KMS-11 (cell line): ENCODE data around the gene GAN.

Source experiments
- H2AFZ ChIP-seq: fragments of 200-600 bp; sonication (generic); 2 replicates; pipeline ENCODE4 v1.6.1; 2016; ENCODE audit warnings: antibody characterized with exemption, mixed run types, low read depth
- H3K27ac ChIP-seq: fragments of 200-600 bp; sonication (generic); 2 replicates; pipeline ENCODE4 v1.6.1; 2016; ENCODE audit warnings: mild to moderate bottlenecking, mixed run types
- H3K27me3 ChIP-seq: fragments of 200-600 bp; sonication (generic); 2 replicates; pipeline ENCODE4 v1.6.1; 2017; ENCODE audit warnings: mild to moderate bottlenecking, low read depth, mixed run types, moderate library complexity; ENCODE audit not compliant: insufficient read depth
- H3K36me3 ChIP-seq: fragments of 200-600 bp; sonication (generic); 2 replicates; pipeline ENCODE4 v1.6.1; 2017; ENCODE audit warnings: mild to moderate bottlenecking, mixed run types; ENCODE audit not compliant: insufficient read depth
- H3K4me1 ChIP-seq: fragments of 200-600 bp; sonication (generic); 2 replicates; pipeline ENCODE4 v1.6.1; 2016; ENCODE audit warnings: mild to moderate bottlenecking, low read depth, mixed run types; ENCODE audit not compliant: poor library complexity, severe bottlenecking
- H3K4me2 ChIP-seq: fragments of 200-600 bp; sonication (generic); 2 replicates; pipeline ENCODE4 v1.7.0; 2016; ENCODE audit warnings: mild to moderate bottlenecking, mixed run types
- H3K4me3 ChIP-seq: fragments of 200-600 bp; sonication (generic); IDR thresholded peaks from 2 replicates; pipeline ENCODE4 v1.6.1; 2017; ENCODE audit warnings: low read depth, low read length, mixed read lengths; ENCODE audit not compliant: insufficient read depth
- H3K79me2 ChIP-seq: fragments of 200-600 bp; sonication (generic); 2 replicates; pipeline ENCODE4 v1.6.1; 2016; ENCODE audit warnings: low read depth, mixed run types; ENCODE audit not compliant: insufficient read depth
- H3K9ac ChIP-seq: fragments of 200-600 bp; sonication (generic); 2 replicates; pipeline ENCODE4 v1.6.1; 2016; ENCODE audit warnings: mild to moderate bottlenecking, mixed run types
- H4K20me1 ChIP-seq: fragments of 200-600 bp; sonication (generic); 2 replicates; pipeline ENCODE4 v1.6.1; 2016; ENCODE audit warnings: mild to moderate bottlenecking, mixed run types; ENCODE audit not compliant: insufficient read depth
- CTCF ChIP-seq: fragments of 200-600 bp; sonication (generic); conservative IDR thresholded peaks from 2 replicates; pipeline ENCODE4 v1.6.1; 2017; ENCODE audit warnings: low read depth, mild to moderate bottlenecking, antibody characterized with exemption, low read length, moderate library complexity, mixed read lengths

Gene GAN

DNA sequence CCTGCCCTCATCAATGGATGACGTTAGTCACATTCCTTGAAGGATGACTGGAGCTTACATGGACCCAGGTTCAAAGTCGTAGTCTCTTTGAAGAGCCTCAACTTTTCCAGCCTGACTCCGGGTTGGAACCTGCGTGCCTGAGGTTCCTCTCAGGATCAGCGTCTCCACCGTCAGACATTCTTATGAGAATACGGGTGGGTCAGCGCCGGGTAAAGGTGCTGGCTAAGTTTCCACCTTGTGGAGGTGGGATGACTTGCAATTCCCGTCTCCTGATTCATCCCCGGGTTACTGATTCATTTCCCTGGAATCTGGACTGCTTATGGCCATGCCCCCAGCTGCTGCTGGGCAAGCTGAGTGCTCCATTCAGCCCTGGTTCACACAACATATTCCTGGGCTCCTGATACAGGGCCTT lies 90.9 kb downstream of the GAN start:
- no peak for TF ChIP-seq CTCF
- Histone ChIP-seq H3K27ac (no peak overlapping the region), H3K27me3 (no peaks in the 10 kb centered on the region), H3K79me2 (no peaks in the 10 kb centered on the region), H3K4me2 (no peak overlapping the region), H4K20me1 (no peaks in the 10 kb centered on the region), H3K36me3 (no peaks in the 10 kb centered on the region), H3K4me1 (peaks cover 41% of the 10 kb centered on the region), H2AFZ (no peak overlapping the region), H3K9ac (no peak overlapping the region), H3K4me3 (no peak overlapping the region)

- Histone ChIP-seq H3K9ac (no peak overlapping the region), H2AFZ (no peak overlapping the region), H3K36me3 (no peaks in the 10 kb centered on the region), H4K20me1 (no peaks in the 10 kb centered on the region), H3K4me2 (no peak overlapping the region), H3K4me1 (peaks cover 53% of the 10 kb centered on the region), H3K27me3 (no peaks in the 10 kb centered on the region), H3K79me2 (no peaks in the 10 kb centered on the region), H3K4me3 (no peak overlapping the region), H3K27ac (no peak overlapping the region)
- no peak for TF ChIP-seq CTCF
Measured at GRCh38 chr16:81408409-81408950, 93.7 kb downstream of the GAN start.

DNA sequence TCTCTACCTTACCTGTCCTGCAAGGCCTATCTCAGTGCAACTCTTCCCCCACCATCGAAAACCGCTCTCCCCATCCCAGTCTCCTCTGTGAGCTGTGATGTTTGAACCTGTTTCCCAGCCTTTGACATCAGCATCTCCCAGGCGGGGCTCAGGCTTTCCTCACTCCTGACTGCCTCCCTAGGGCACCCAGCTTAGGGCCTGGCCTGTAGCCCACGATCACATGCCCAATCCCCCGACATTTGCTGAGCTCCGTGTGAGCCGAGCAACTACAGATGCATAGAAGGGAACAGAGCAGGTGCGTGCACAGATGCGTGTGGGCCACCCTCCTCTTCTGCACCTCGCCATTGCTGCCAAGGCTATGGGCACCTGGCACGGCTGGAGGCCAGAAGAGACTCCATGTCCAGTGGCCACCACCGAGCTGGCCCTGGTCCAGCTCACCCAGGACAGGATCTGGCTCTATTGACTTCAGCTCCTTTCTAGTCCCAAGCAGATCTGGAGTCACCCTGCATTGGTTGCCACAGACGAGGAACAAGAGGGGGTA lies 94.3 kb downstream of the GAN start:
- Histone ChIP-seq H3K4me1 (peaks cover 49% of the 10 kb centered on the region), H4K20me1 (no peaks in the 10 kb centered on the region), H3K27me3 (no peaks in the 10 kb centered on the region), H3K4me2 (no peak overlapping the region), H3K36me3 (no peaks in the 10 kb centered on the region), H3K9ac (no peak overlapping the region), H3K79me2 (no peaks in the 10 kb centered on the region), H2AFZ (no peak overlapping the region), H3K4me3 (no peak overlapping the region), H3K27ac (no peak overlapping the region)
- no peak for TF ChIP-seq CTCF

DNA sequence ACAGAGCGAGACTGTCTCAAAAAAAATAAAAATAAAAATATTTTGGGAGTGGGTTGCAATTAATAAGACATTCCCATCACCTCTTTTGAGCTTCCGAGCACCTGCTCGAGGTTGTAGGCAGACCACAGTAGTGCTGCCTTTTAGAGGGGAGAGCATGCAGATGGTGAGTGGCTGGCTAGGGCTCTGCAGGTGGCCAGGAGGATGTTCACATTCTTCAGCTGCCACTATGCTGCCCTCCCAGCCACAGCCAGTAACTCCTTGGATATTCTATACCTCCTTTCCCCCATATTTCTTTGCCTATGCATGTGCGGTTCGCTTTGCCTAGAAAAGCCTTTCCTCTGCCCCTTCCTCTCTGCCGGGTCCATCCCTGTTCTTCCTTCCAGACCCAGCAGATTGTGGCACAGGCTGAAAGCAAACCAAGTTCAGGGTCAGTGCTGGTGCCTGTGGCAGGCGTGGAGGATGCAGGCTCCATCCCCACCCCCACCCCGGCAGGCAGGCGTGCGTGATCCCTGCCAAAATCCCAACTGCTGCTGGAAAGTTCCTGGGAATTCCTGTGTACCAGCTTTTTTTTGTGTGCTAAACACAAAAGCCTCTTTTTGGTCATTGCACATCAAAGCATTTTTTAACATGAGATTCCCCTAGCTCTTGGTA lies 96.0 kb downstream of the GAN start:
- H3K4me1 ChIP-seq = peaks cover 42% of the 10 kb centered on the region
- no peak overlapping the region for H3K4me3 ChIP-seq
- no peaks in the 10 kb centered on the region for H4K20me1 ChIP-seq
- no peaks in the 10 kb centered on the region for H3K36me3 ChIP-seq
- no peaks in the 10 kb centered on the region for H3K79me2 ChIP-seq
- no peaks in the 10 kb centered on the region for H3K27me3 ChIP-seq
- no peak overlapping the region for H3K27ac ChIP-seq
- H3K9ac ChIP-seq = no peak overlapping the region
- no peak overlapping the region for H3K4me2 ChIP-seq
- no peak for TF ChIP-seq CTCF
- no peak overlapping the region for H2AFZ ChIP-seq
